ENCODE measurements around the gene RNASEH1.

DNA sequence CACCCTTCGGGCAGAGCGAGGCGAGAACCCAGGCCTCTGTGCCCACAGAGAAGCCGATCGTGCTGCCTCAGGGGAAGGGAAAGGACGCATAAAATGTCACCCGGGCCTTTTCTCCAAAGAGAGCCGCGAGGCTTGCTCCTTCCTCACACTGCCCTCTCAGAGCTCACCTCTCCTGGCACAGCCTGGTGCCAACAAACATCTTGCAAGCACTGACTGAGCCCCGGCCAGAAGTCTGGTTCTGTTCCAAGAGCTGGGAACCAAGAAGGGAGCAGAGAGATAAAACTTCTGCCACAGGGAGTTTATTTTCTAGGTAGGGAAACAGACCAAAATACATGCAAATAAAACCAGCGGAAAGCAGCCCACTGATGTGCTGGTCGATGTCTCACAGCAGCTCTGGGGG is 25.2 kb downstream of the RNASEH1 start:
- TF ChIP-seq, protein P1, sequence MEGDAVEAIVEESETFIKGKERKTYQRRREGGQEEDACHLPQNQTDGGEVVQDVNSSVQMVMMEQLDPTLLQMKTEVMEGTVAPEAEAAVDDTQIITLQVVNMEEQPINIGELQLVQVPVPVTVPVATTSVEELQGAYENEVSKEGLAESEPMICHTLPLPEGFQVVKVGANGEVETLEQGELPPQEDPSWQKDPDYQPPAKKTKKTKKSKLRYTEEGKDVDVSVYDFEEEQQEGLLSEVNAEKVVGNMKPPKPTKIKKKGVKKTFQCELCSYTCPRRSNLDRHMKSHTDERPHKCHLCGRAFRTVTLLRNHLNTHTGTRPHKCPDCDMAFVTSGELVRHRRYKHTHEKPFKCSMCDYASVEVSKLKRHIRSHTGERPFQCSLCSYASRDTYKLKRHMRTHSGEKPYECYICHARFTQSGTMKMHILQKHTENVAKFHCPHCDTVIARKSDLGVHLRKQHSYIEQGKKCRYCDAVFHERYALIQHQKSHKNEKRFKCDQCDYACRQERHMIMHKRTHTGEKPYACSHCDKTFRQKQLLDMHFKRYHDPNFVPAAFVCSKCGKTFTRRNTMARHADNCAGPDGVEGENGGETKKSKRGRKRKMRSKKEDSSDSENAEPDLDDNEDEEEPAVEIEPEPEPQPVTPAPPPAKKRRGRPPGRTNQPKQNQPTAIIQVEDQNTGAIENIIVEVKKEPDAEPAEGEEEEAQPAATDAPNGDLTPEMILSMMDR (IDR thresholded peaks at IDR 0.05; ENCODE audit: low read depth, low read length, poor library complexity, severe bottlenecking) = no peak
- TF ChIP-seq EZH2phosphoT487 (IDR thresholded peaks at IDR 0.05; ENCODE audit: borderline replicate concordance, low read length) = no peak

All from DOHH2 (cell line).